Upper lobe of right lung (tissue), 1 donor: ENCODE data around the gene WLS. TPM values are rescaled to one million over a fixed set of nuclear protein-coding genes. Genes with fewer than 3 reads are reported as not detected.

ENCODE experiments used
- ATAC-seq: fragments of 200-7000 bp; cut with Tn5 transposase; one replicate; pipeline ENCODE4 v1.9.1; 2020; ENCODE audit warnings: mild to moderate bottlenecking, moderate library complexity
- DNase-seq: peaks from one replicate; pipeline ENCODE4 v3.0.0-alpha.2; 2020
- H3K27ac ChIP-seq: fragments of 200-600 bp; one replicate; pipeline ENCODE4 v1.8.0; 2022
- H3K27me3 ChIP-seq: fragments of 200-600 bp; one replicate; pipeline ENCODE4 v1.8.0; 2022; ENCODE audit warnings: mild to moderate bottlenecking
- H3K36me3 ChIP-seq: fragments of 200-600 bp; one replicate; pipeline ENCODE4 v1.8.0; 2022
- H3K4me1 ChIP-seq: fragments of 200-600 bp; one replicate; pipeline ENCODE4 v1.8.0; 2022
- H3K4me3 ChIP-seq: fragments of 200-600 bp; one replicate; pipeline ENCODE4 v1.8.0; 2022; ENCODE audit warnings: mild to moderate bottlenecking
- H3K9me3 ChIP-seq: fragments of 200-600 bp; one replicate; pipeline ENCODE4 v1.8.0; 2022
- CTCF ChIP-seq: fragments of 200-600 bp; IDR thresholded peaks from one replicate; pipeline ENCODE4 v1.8.0; 2022; ENCODE audit warnings: antibody characterized with exemption
- intact Hi-C: fragments of 100-400 bp; cut with DNase I; formaldehyde crosslinking; loops from one replicate; pipeline ENCODE4 v1.11.0; 2022
- total RNA-seq: library from RNA; stranded (reverse); fragmentation: NEBNext Ultra II Directional; extraction: Animal tissue kit (Norgen Biotek cat#: 25700); gene quantifications from one replicate; pipeline ENCODE4 v1.2.1, GENCODE V29; 2021
- donor health status: DM: no; HTN: yes; CAD: no; lungs with severe emphysema.

The WLS gene
- total RNA-seq, 1 donor from 2014 or later: 89.8 TPM

- Histone ChIP-seq H3K27ac (peak overlapping the region; percentile 37), H3K4me1 (peaks cover 9% of the 10 kb centered on the region), H3K9me3 (no peaks in the 10 kb centered on the region), H3K27me3 (no peaks in the 10 kb centered on the region), H3K4me3 (no peak overlapping the region), H3K36me3 (no peaks in the 10 kb centered on the region)
- intact Hi-C loops: no loop called here
- DNase-seq (no peak), ATAC-seq (peak; percentile 69)
- TF ChIP-seq CTCF: no peak
Measured at GRCh38 chr1:68213843-68214242, 18.5 kb downstream of the WLS start.

DNA sequence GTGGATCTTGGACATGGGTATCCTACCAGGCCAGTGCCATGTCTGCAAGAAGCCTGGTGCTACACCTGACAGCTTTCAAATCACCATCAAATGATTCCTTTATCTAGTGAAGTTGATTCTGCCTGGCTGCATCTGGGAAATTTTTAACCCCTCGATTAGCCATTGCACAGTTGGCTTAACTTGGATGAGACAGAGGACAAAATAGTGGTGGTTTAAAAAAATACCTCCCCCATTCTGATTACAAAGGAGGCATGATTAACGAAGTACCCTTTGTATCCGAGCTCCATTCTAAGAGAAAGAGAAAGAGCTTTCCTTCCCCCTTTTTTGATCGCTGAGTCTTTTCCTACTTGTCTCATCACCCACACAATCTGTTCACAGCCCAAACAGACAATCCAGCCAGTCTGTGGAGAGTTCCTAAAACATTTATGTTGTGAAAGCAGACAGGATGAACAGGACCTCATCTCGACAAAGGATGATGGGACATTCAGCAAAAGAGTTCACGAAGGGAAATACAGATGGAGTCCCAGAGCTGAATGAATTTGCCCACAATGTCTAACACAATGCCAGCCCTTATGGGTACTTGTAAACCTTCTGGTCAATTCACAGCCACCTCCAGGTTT is 20.5 kb downstream of the WLS start:
- TF ChIP-seq CTCF: no peak
- H3K9me3 ChIP-seq: no peaks in the 10 kb centered on the region
- no peaks in the 10 kb centered on the region for H3K36me3 ChIP-seq
- no peak for DNase-seq
- no peak overlapping the region for H3K4me3 ChIP-seq
- intact Hi-C loops: no loop called here
- peaks cover 9% of the 10 kb centered on the region for H3K4me1 ChIP-seq
- no peak overlapping the region for H3K27ac ChIP-seq
- H3K27me3 ChIP-seq: no peaks in the 10 kb centered on the region
- ATAC-seq: no peak

DNA sequence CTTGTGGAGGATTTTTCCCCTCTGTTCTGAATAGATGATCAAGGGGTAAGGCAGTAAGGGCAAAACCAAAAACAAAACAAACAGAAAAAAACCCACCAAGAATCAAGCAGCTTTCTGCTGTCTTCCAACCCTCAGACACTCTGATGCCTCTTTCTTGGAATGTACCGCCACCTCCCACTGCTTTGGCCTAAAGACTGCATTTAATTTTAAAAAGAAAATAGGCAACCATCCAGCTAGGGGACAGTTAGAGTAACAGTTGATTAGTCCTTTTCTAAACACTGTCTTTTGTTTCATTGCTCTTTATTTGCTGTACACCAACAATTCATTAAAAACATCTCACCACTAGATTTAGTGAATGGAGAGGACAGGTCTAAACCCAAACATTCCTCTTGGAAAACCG is 21.5 kb downstream of the WLS start:
- H3K27me3 ChIP-seq: no peaks in the 10 kb centered on the region
- H3K4me1 ChIP-seq: peaks cover 9% of the 10 kb centered on the region
- ATAC-seq (no peak), DNase-seq (no peak)
- TF ChIP-seq CTCF: no peak
- no peaks in the 10 kb centered on the region for H3K36me3 ChIP-seq
- H3K27ac ChIP-seq: no peak overlapping the region
- intact Hi-C loops: no loop called here
- no peak overlapping the region for H3K4me3 ChIP-seq
- H3K9me3 ChIP-seq: no peaks in the 10 kb centered on the region

DNA sequence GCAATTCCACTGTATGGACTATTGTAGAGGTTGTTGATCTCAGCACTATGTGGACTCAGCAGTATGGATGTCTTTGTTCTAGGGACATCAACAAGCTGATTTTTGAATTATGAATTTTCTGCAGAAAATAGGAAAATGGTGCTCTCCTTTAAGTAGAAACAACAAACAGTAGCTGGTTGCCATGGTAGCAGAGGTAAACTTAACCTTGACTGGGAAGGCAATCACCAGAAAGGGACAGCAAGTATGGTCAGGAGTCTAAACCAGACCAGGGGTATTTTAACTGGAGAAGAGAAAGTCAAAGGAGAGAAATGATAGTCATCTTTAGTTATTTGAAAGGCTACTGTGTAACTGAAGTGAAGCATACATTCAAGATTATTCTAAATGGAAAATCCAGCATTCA is 22.3 kb downstream of the WLS start:
- DNase-seq (no peak), ATAC-seq (no peak)
- intact Hi-C loops: no loop called here
- Histone ChIP-seq H3K27ac (no peak overlapping the region), H3K9me3 (no peaks in the 10 kb centered on the region), H3K4me1 (peaks cover 13% of the 10 kb centered on the region), H3K27me3 (no peaks in the 10 kb centered on the region), H3K36me3 (no peaks in the 10 kb centered on the region), H3K4me3 (no peak overlapping the region)
- TF ChIP-seq CTCF: no peak

DNA sequence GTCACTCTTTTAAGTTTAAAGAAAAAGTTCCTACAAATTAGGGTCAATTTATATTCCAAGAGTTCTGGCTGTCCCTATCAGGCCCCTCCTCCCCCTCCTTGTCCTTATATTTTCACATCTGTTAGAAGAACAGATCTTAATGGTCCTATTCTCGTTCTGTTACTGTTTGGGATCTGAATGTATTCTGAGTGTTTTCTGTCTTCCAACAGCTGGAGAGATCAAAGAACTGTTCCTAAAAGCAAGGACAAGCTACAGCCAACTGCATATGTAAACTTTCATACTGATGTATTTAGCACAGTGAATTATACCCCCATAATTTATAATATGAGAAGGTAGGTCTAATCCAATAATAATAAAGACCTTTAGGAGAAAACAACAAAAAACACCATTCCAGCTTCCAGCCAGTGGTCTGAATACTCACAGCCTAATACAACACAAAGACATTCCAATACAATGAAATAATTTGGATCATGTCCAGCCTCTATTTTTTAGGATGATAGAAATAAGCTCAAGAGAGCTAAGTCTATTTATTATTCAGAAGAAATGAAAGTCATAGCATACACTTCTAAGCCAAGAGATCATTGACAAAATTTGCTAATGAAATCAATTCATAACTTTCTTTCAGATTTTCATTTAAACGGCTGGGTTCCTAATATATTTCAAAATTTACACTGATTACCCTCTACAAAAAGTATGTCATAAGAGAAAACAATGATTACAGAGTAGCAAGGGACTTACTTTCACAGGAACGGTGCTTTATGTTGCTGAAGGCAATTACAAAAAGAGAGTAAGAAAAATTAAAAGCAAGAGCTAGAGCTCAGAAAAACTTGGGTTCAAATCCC is 25.3 kb downstream of the WLS start:
- Histone ChIP-seq H3K4me1 (peaks cover 9% of the 10 kb centered on the region), H3K9me3 (no peaks in the 10 kb centered on the region), H3K27me3 (no peaks in the 10 kb centered on the region), H3K36me3 (no peaks in the 10 kb centered on the region), H3K4me3 (no peak overlapping the region), H3K27ac (no peak overlapping the region)
- intact Hi-C loops: no loop called here
- ATAC-seq: no peak
- no peak for DNase-seq
- no peak for TF ChIP-seq CTCF
